ENCODE results near the gene BCL2L11. TPM values are rescaled to one million over a fixed set of nuclear protein-coding genes. Genes with fewer than 3 reads are reported as not detected.

The BCL2L11 gene
- total and polyA plus RNA-seq, 10 of the 15 experiments (the other 5 are each of a cell fraction or from before 2014, with no cell fraction given), result 0.29 to 10.1 (median 1.1) TPM

- Histone ChIP-seq H3K4me3 (no peak overlapping the region), H3K9me3 (replicated peaks; ENCODE audit: control insufficient read depth, insufficient read depth, low read length) (no peaks in the 10 kb centered on the region; the same call in 2 of the 3 replicates), H3K4me1 (ENCODE audit: control insufficient read depth, insufficient read depth, low read length) (no peaks in the 10 kb centered on the region), H3K27ac (ENCODE audit: control insufficient read depth, insufficient read depth) (no peak overlapping the region), H3K27me3 (replicated peaks in 1 of 2; ENCODE audit: control insufficient read depth in 2 of 2, insufficient read depth in 2 of 2, low read length in 1 of 2) (peaks cover 0 to 22% of the 10 kb centered on the region in 2 experiments; a peak in 2 of 4 replicates), H3K79me2 (ENCODE audit: control insufficient read depth, insufficient read depth, low read length) (no peaks in the 10 kb centered on the region), H2AFZ (ENCODE audit: control insufficient read depth, low read depth, low read length) (no peak overlapping the region), H4K20me1 (ENCODE audit: control insufficient read depth, insufficient read depth) (no peaks in the 10 kb centered on the region), H3K36me3 (ENCODE audit: control insufficient read depth in 2 of 2, insufficient read depth in 2 of 2, low read length in 1 of 2) (no peaks in the 10 kb centered on the region), H3K9ac (ENCODE audit: control insufficient read depth, insufficient read depth, low read length) (no peak overlapping the region), H3K4me2 (ENCODE audit: control insufficient read depth, insufficient read depth) (no peak overlapping the region)
- in situ Hi-C loops (cut with MboI) (no loop called here), intact Hi-C loops (cut with micrococcal nuclease; ENCODE audit: unreplicated experiment) (no loop called here)
- no peak for ATAC-seq
- FAIRE-seq, result no peak
- 56% methylated on average over 10 of the region's 10 CpGs for WGBS (ENCODE audit: insufficient coverage, insufficient replicate concordance, low lambda C conversion rate, missing lambda C conversion rate)
- no peak for DNase-seq (ENCODE audit: low read depth, low spot score)
- CTCF ChIA-PET, result interaction anchor here (0.6 to 2.3 kb wide), 7 partner anchors 8 to 61 kb away, joined by 3 to 10 read pairs (median 5); no protein-coding TSS in a partner anchor
- RAD21 ChIA-PET (ENCODE audit: unreplicated experiment), result interaction anchor here (0.7 to 4.3 kb wide), 11 partner anchors 8 to 65 kb away, joined by 3 to 42 read pairs (median 3); partner anchors contain the start of gene BCL2L11
- POLR2A ChIA-PET, result interaction anchor here (0.6 to 1.4 kb wide), 6 partner anchors 9 to 1391 kb away, joined by 3 to 13 read pairs (median 4); no protein-coding TSS in a partner anchor
- no TSS peak for BruUV-seq (replicated peaks)
- SMC1A ChIA-PET (ENCODE audit: uncharacterized antibody, unreplicated experiment), result interaction anchor here (1.1 to 9.4 kb wide), 14 partner anchors 9 to 374 kb away, joined by 3 to 75 read pairs (median 10); no protein-coding TSS in a partner anchor
- TF ChIP-seq ATF3 (IDR thresholded peaks at IDR 0.05; ENCODE audit: borderline replicate concordance, extremely low read depth, low read depth, low read length) (no peak), TAF1 (IDR thresholded peaks at IDR 0.05; ENCODE audit: borderline replicate concordance, low read depth, low read length) (no peak), PBX3 (IDR thresholded peaks at IDR 0.05; ENCODE audit: insufficient replicate concordance, low read depth, low read length) (no peak), MEF2B (IDR thresholded peaks at IDR 0.05; ENCODE audit: partially characterized antibody, poor library complexity, severe bottlenecking) (no peak), FOXK2 (IDR thresholded peaks at IDR 0.05) (no peak), CUX1 (IDR thresholded peaks at IDR 0.05; ENCODE audit: insufficient replicate concordance, low read depth, low read length) (no peak), POLR2AphosphoS2 (IDR thresholded peaks at IDR 0.05; ENCODE audit: low read depth, low read length) (no peak), CBFB (IDR thresholded peaks at IDR 0.05; ENCODE audit: low read depth) (no peak), EP300 (IDR thresholded peaks at IDR 0.05; ENCODE audit: borderline replicate concordance in 1 of 2, control insufficient read depth in 1 of 2, low read depth in 2 of 2, low read length in 2 of 2) (no peak), CEBPB (IDR thresholded peaks at IDR 0.05; ENCODE audit: borderline replicate concordance in 1 of 2, low read depth in 2 of 2, low read length in 2 of 2) (no peak), CEBPZ (IDR thresholded peaks at IDR 0.05; ENCODE audit: low read depth, low read length) (no peak)
Observed at GRCh38 chr2:111186121-111186715, 65.5 kb downstream of the BCL2L11 start.

Data from GM12878 (cell line).